HepG2 (cell line): Measurements from ENCODE around the gene ING5. TPM values are rescaled to one million over a fixed set of nuclear protein-coding genes. Genes with fewer than 3 reads are reported as not detected.

Experiments used
- ATAC-seq: fragments of 200-7000 bp; cut with Tn5 transposase; 3 replicates; pipeline ENCODE4 v1.9.1; 2020; ENCODE audit warnings: mild to moderate bottlenecking, moderate library complexity
- BruUV-seq: library from RNA; stranded (reverse); fragments of 400-500 nt; replicated peaks from 2 replicates; lab custom pipeline; 2021; lab: Mats Ljungman, UMichigan
- CTCF ChIA-PET: fragments of 300-600 bp; formaldehyde crosslinking; extraction: SDS; loops from one replicate; lab custom pipeline; 2021; ENCODE audit warnings: low total read pairs, inconsistent platforms, low intra/inter-chr PET ratio; lab: Yijun Ruan, JAX
- POLR2A ChIA-PET: fragments of 350-600 bp; sonication (Branson Sonifier 250); formaldehyde crosslinking; loops from one replicate; lab custom pipeline; 2020; ENCODE audit warnings: antibody characterized with exemption, inconsistent platforms; lab: Yijun Ruan, JAX
- DNase-seq: peaks from one replicate; pipeline ENCODE4 v3.0.0-alpha.2; 2015; ENCODE audit warnings: low spot score
- FAIRE-seq: peaks from 3 replicates; lab custom pipeline; 2011; peaks lifted over from hg19 to GRCh38; lab: Jason Lieb, UNC
- H2AFZ ChIP-seq: one replicate; pipeline ENCODE4 v1.6.1; 2011; ENCODE audit warnings: low read length, inconsistent platforms
- H3K27ac ChIP-seq: fragments of 300-600 bp; 3 replicates; pipeline ENCODE4 v1.8.0; 2011; ENCODE audit warnings: mixed run types, mild to moderate bottlenecking, mixed read lengths, low read length, inconsistent platforms; ENCODE audit not compliant: insufficient read depth; ENCODE audit errors: extremely low read length
- H3K27me3 ChIP-seq, 2 experiments: fragments of 200-600 bp in 1 of 2; 2 replicates in 1 of 2; 3 replicates in 1 of 2; pipeline versions ENCODE4 v1.6.0 to v1.8.0; 2011; ENCODE audit warnings: low read length in 2 of 2, mild to moderate bottlenecking in 2 of 2, moderate library complexity in 2 of 2, inconsistent platforms in 1 of 2; ENCODE audit not compliant: insufficient read depth in 2 of 2, control insufficient read depth in 1 of 2
- H3K36me3 ChIP-seq, 2 experiments: fragments of 200-600 bp in 1 of 2; replicated peaks in 1 of 2; 2 replicates in 1 of 2; 3 replicates in 1 of 2; pipeline versions ENCODE4 v1.5.1 to v1.8.0; 2011; ENCODE audit warnings: low read length in 2 of 2, inconsistent platforms in 1 of 2; ENCODE audit not compliant: insufficient read depth in 2 of 2, control insufficient read depth in 1 of 2
- H3K4me1 ChIP-seq: 2 replicates; pipeline ENCODE4 v1.5.1; 2012; ENCODE audit warnings: low read length, inconsistent platforms; ENCODE audit not compliant: insufficient read depth
- H3K4me2 ChIP-seq: 2 replicates; pipeline ENCODE4 v1.6.0; 2011; ENCODE audit warnings: low read depth, low read length, inconsistent platforms
- H3K4me3 ChIP-seq, 3 experiments: fragments of 200-600 bp in 1 of 3; sonication (generic), shearing (Covaris generic) in 1 of 3; replicated peaks in 1 of 3; 2 replicates each; pipeline ENCODE4 v1.5.1; 2011 to 2016; ENCODE audit warnings: low read length in 3 of 3, inconsistent platforms in 2 of 3, low read depth in 2 of 3, mild to moderate bottlenecking in 2 of 3, control low read depth in 1 of 3, mixed read lengths in 1 of 3; ENCODE audit not compliant: insufficient read depth in 1 of 3
- H3K79me2 ChIP-seq: one replicate; pipeline ENCODE4 v1.6.1; 2011; ENCODE audit warnings: low read length, inconsistent platforms; ENCODE audit not compliant: insufficient read depth
- H3K9ac ChIP-seq: 2 replicates; pipeline ENCODE4 v1.6.0; 2011; ENCODE audit warnings: mild to moderate bottlenecking, low read depth, low read length, inconsistent platforms; ENCODE audit not compliant: insufficient read depth
- H3K9me3 ChIP-seq: 2 replicates; pipeline ENCODE4 v1.5.1; 2012; ENCODE audit warnings: mild to moderate bottlenecking, low read length
- H4K20me1 ChIP-seq: 2 replicates; pipeline ENCODE4 v1.6.0; 2011; ENCODE audit warnings: inconsistent platforms, mild to moderate bottlenecking, low read length, moderate library complexity; ENCODE audit not compliant: insufficient read depth
- KDM6A ChIP-seq: IDR thresholded peaks from 2 replicates; pipeline ENCODE4 v1.6.1; 2016; ENCODE audit warnings: low read depth
- RBM22 ChIP-seq: fragments of 200-400 bp; formaldehyde crosslinking; optimal IDR thresholded peaks from 2 replicates; pipeline ENCODE3; 2017; ENCODE audit warnings: mild to moderate bottlenecking, low read length, moderate library complexity
- THYN1 ChIP-seq: sonication (generic); formaldehyde crosslinking; IDR thresholded peaks from 2 replicates; pipeline ENCODE4 v1.8.1; 2023; ENCODE audit warnings: low read depth, mild to moderate bottlenecking, moderate library complexity, missing genetic modification reagents, borderline replicate concordance
- ZNF280B ChIP-seq: sonication (generic); formaldehyde crosslinking; IDR thresholded peaks from 2 replicates; pipeline ENCODE4 v1.5.0; 2020; ENCODE audit warnings: missing genetic modification reagents, mild to moderate bottlenecking, borderline replicate concordance
- WGBS: methylation state at CpG from one replicate; pipeline ENCODE4 v1.1.6; 2017; ENCODE audit warnings: low lambda C conversion rate; 5-methylcytosine and 5-hydroxymethylcytosine counted together
- in situ Hi-C: cut with HindIII; loops from 2 replicates; pipeline ENCODE4 v1.10.0; 2017; ENCODE audit warnings: low pct_unique_long_range_greater_than_20kb; ENCODE audit not compliant: extremely low pct_ligation_motif_present
- intact Hi-C: fragments of 100-400 bp; cut with micrococcal nuclease; formaldehyde crosslinking; loops from one replicate; pipeline ENCODE4 v1.10.0; 2022; ENCODE audit not compliant: unreplicated experiment
- polyA plus RNA-seq, 8 experiments: library from polyadenylated mRNA; depleted of rRNA in 3 of 8; stranded (reverse) in 7 of 8; unstranded in 1 of 8; fragments of >200 nt; fragmentation: Illumina TruSeq in 4 of 8; extraction: Trizol in 4 of 8; gene quantifications; 2 replicates each; pipeline versions ENCODE4 v1.2.1 to v1.2.3, GENCODE V29; 2011 to 2016; ENCODE audit warnings: low read depth in 4 of 8, missing spikeins in 1 of 8, mixed read lengths in 1 of 8; ENCODE audit not compliant: insufficient read depth in 1 of 8
- total RNA-seq, 5 experiments: library from RNA; depleted of rRNA; stranded (reverse); fragments of >200 nt; fragmentation: Illumina TruSeq; extraction: Trizol; gene quantifications; 2 replicates each; pipeline ENCODE4 v1.2.3, GENCODE V29; 2016; ENCODE audit warnings: low read depth in 1 of 5

The ING5 gene
- total and polyA plus RNA-seq, 2 of the 13 experiments (the other 11 are each of a cell fraction or from before 2014, with no cell fraction given), result 61.9 to 71.9 TPM

- TF ChIP-seq ZNF280B (CRISPR knock-in tag) (0 out of 2 replicates have a peak, but pooled peaks have one; percentile 22), KDM6A (CRISPR knock-in tag) (no peak)
Observed at GRCh38 chr2:241677392-241677791, 24.4 kb upstream of the ING5 start (continued).

- Histone ChIP-seq H3K36me3 (peaks cover 33 to 72% of the 10 kb centered on the region in 2 experiments), H3K79me2 (no peaks in the 10 kb centered on the region), H3K4me1 (no peaks in the 10 kb centered on the region), H3K9ac (no peak overlapping the region), H3K27me3 (no peaks in the 10 kb centered on the region), H3K9me3 (no peaks in the 10 kb centered on the region), H4K20me1 (no peaks in the 10 kb centered on the region), H2AFZ (no peak overlapping the region), H3K4me2 (no peak overlapping the region), H3K4me3 (no peak overlapping the region)
- intact Hi-C loops (no loop called here), in situ Hi-C loops (no loop called here)
- CTCF ChIA-PET, result no interaction called here
- FAIRE-seq (no peak), ATAC-seq (no peak)
- WGBS, result 98% methylated on average over 18 of the region's 18 CpGs
- no TSS peak for BruUV-seq
- TF ChIP-seq THYN1 (CRISPR knock-in tag) (no peak), RBM22 (peak; percentile 23)
- TF ChIP-seq, all 625 proteins: peak for 1
- POLR2A ChIA-PET, result interaction anchor here (1.6 to 2.8 kb wide), 2 partner anchors 8 to 23 kb away, joined by 3 to 13 read pairs; partner anchors contain the start of gene DTYMK
- no peak for DNase-seq
- no peak overlapping the region for H3K27ac ChIP-seq
Observed at GRCh38 chr2:241678307-241678706, 23.5 kb upstream of the ING5 start.
